ENCODE measurements around the gene RAB6A. TPM values are rescaled to one million over a fixed set of nuclear protein-coding genes. Genes with fewer than 3 reads are reported as not detected.

RAB6A gene
- total RNA-seq, 4 donors from 2014 or later, result 49.0 to 232 (median 206) TPM

DNA sequence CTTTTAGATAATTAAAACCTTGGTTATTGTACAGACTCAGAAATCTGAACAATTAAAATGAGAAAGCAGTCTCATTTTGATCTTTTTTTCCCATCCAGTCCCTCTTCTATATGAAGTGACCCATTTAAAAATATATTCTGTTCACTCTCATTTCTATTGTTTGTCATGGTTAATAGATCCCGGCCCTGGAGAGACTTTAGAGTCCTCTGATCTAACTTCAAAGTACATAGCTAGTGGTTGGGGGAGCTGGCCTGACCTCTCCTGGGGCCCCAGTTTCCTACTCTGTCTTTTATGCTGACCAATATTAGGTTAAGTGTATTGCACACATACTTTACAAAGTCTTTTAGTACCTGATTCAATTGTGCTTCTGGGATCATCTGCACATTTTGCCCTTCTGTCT, 40.3 kb upstream of the RAB6A start:
- intact Hi-C loops (cut with DNase I; ENCODE audit: low total_unique reads) (no loop called here), in situ Hi-C loops (cut with MboI; ENCODE audit: low pct_ligation_motif_present in 1 of 4, low pct_unique_long_range_greater_than_20kb in 1 of 4, low sequenced_read_pairs in 3 of 4) (no loop called here)
- H3K4me1 ChIP-seq, result no peaks in the 10 kb centered on the region
- no peak overlapping the region for H3K4me3 ChIP-seq
- no peaks in the 10 kb centered on the region for H3K9me3 ChIP-seq
- no peaks in the 10 kb centered on the region for H3K27me3 ChIP-seq
- H3K36me3 ChIP-seq, result peaks cover 0 to 3% (median 0%) of the 10 kb centered on the region in 4 donors
- TF ChIP-seq POLR2A (IDR thresholded peaks at IDR 0.05) (no peak), EP300 (IDR thresholded peaks at IDR 0.05; ENCODE audit: low read depth) (no peak)
- TF ChIP-seq, protein P1, sequence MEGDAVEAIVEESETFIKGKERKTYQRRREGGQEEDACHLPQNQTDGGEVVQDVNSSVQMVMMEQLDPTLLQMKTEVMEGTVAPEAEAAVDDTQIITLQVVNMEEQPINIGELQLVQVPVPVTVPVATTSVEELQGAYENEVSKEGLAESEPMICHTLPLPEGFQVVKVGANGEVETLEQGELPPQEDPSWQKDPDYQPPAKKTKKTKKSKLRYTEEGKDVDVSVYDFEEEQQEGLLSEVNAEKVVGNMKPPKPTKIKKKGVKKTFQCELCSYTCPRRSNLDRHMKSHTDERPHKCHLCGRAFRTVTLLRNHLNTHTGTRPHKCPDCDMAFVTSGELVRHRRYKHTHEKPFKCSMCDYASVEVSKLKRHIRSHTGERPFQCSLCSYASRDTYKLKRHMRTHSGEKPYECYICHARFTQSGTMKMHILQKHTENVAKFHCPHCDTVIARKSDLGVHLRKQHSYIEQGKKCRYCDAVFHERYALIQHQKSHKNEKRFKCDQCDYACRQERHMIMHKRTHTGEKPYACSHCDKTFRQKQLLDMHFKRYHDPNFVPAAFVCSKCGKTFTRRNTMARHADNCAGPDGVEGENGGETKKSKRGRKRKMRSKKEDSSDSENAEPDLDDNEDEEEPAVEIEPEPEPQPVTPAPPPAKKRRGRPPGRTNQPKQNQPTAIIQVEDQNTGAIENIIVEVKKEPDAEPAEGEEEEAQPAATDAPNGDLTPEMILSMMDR (IDR thresholded peaks at IDR 0.05), result no peak
- no peak for DNase-seq
- 62 to 67% methylated on average over 1 of the region's 1 CpG for WGBS, 2 donors (ENCODE audit: low coverage in 1 of 2)
- H3K27ac ChIP-seq, result no peak overlapping the region

DNA sequence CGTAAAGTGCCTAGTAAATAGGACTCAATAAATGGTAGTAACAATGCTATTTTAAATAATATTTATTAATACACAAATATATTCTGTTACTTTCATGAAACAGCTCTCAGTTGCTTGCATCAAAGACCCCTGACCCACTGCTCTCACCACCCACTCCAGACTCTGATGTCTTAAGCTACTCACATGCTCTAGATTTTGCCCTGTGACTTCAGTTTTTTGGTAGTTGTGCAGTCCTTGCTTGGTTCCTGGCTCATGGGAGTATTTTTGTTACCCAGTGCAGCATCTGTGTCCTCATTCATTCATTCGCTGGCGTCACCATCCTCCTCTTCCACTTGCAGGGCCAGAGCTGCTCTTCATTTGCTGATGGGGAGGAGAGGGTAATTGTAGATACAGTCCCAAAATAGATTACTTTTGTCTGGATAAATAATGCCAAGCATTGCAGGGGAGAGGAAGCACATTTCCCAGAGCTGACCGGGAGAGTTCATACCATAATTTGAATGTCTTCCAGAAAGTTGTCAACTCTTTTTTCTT, 39.5 kb upstream of the RAB6A start:
- H3K27me3 ChIP-seq, result no peaks in the 10 kb centered on the region
- no peak overlapping the region for H3K27ac ChIP-seq
- intact Hi-C loops (cut with DNase I; ENCODE audit: low total_unique reads) (no loop called here), in situ Hi-C loops (cut with MboI; ENCODE audit: low pct_ligation_motif_present in 1 of 4, low pct_unique_long_range_greater_than_20kb in 1 of 4, low sequenced_read_pairs in 3 of 4) (no loop called here)
- peaks cover 0 to 3% (median 0%) of the 10 kb centered on the region in 4 donors for H3K36me3 ChIP-seq
- H3K4me1 ChIP-seq, result no peaks in the 10 kb centered on the region
- H3K4me3 ChIP-seq, result no peak overlapping the region
- no peak for DNase-seq
- WGBS, 2 donors (ENCODE audit: low coverage in 1 of 2), result 91 to 92% methylated on average over 2 to 4 of the region's 4 CpGs
- H3K9me3 ChIP-seq, result no peaks in the 10 kb centered on the region
- no peak for TF ChIP-seq EP300 (IDR thresholded peaks at IDR 0.05; ENCODE audit: low read depth)
- TF ChIP-seq POLR2A (IDR thresholded peaks at IDR 0.05), result no peak
- TF ChIP-seq, protein P1 (IDR thresholded peaks at IDR 0.05), result no peak
- TF ChIP-seq POLR2AphosphoS5 (IDR thresholded peaks at IDR 0.05), result no peak

DNA sequence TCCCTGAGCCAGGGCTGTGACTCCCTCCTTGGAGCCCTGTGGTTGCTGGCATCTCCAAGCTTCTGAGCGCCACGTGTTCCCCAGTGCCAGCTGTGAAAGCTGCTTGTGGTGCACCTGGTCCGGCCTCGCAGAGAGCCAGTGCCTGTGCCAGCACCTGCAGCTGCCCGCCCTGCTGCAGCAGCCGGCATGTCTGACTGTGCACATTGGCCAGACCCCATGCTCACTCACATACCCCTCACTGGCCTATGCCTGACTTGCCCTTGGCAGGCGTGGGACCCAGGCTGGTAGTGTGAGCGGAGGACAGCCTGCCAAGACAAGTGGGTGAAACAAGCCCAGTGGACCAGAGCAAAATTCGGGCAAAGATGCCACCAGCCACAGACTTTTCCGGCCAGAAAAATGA, 36.6 kb upstream of the RAB6A start:
- in situ Hi-C loops (cut with MboI; ENCODE audit: low pct_ligation_motif_present in 1 of 4, low pct_unique_long_range_greater_than_20kb in 1 of 4, low sequenced_read_pairs in 3 of 4), result no loop called here

DNA sequence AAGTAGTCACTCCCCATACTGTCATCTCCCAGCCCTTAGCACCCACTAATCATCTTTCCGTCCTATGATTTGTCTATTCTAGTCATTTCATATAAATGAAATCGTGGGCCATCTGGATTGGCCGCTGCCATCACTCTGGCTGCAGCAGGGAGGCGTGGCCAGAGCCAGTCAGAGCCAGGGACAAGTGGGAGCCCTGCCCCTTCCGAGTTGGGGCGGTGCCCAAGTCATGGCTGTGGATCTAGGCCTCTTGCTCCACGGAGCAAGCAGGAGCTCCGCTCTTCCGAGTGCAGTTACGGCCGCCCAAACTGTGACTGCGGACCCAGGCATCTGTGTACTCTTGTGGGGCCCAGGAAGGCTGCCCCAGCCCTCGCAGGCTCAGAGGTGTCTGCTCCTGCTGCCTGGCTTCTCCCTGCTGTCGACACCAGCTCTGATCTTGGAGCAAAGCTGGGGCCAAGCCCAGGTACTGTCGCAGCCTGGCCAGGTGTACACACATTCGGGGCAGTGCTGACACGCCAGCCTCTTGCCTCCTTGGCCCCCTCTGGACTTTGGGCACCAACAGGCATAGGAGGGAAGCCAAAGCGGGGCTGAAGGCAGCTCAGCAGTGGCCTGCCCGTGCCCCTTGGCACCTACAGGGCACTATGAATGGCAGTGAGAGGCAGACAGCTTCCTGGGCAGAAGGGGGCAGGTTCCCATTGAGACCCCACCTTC, 35.2 kb upstream of the RAB6A start:
- H3K4me3 ChIP-seq, result no peak overlapping the region
- in situ Hi-C loops (cut with MboI; ENCODE audit: low pct_ligation_motif_present in 1 of 4, low pct_unique_long_range_greater_than_20kb in 1 of 4, low sequenced_read_pairs in 3 of 4), result no loop called here
- no peaks in the 10 kb centered on the region for H3K27me3 ChIP-seq
- TF ChIP-seq, protein P1 (IDR thresholded peaks at IDR 0.05), result no peak
- no peak for TF ChIP-seq EP300 (IDR thresholded peaks at IDR 0.05; ENCODE audit: low read depth)
- no peak for TF ChIP-seq POLR2AphosphoS5 (IDR thresholded peaks at IDR 0.05)
- TF ChIP-seq POLR2A (IDR thresholded peaks at IDR 0.05), result no peak
- intact Hi-C loops (cut with DNase I; ENCODE audit: low total_unique reads), result no loop called here
- DNase-seq, result no peak
- no peaks in the 10 kb centered on the region for H3K4me1 ChIP-seq
- 91% methylated on average over 19 of the region's 19 CpGs; no CpG with 5 or more reads in 1 of the 2 donors for WGBS, 2 donors (ENCODE audit: low coverage in 1 of 2)
- H3K9me3 ChIP-seq, result no peaks in the 10 kb centered on the region
- no peak overlapping the region for H3K27ac ChIP-seq
- H3K36me3 ChIP-seq, result peaks cover 0 to 3% (median 0%) of the 10 kb centered on the region in 4 donors

More for the DNA sequence above, 36.6 kb upstream of the RAB6A start:
- Histone ChIP-seq H3K4me1 (no peaks in the 10 kb centered on the region), H3K36me3 (peaks cover 0 to 3% (median 0%) of the 10 kb centered on the region in 4 donors), H3K9me3 (no peaks in the 10 kb centered on the region), H3K27me3 (no peaks in the 10 kb centered on the region), H3K4me3 (no peak overlapping the region), H3K27ac (no peak overlapping the region)
- WGBS, 2 donors (ENCODE audit: low coverage in 1 of 2), result 91% methylated on average over 4 of the region's 10 CpGs; no CpG with 5 or more reads in 1 of the 2 donors
- DNase-seq, result no peak
- intact Hi-C loops (cut with DNase I; ENCODE audit: low total_unique reads), result no loop called here
- TF ChIP-seq, protein P1 (IDR thresholded peaks at IDR 0.05), result no peak
- TF ChIP-seq POLR2AphosphoS5 (IDR thresholded peaks at IDR 0.05), result no peak
- TF ChIP-seq POLR2A (IDR thresholded peaks at IDR 0.05), result no peak
- TF ChIP-seq EP300 (IDR thresholded peaks at IDR 0.05; ENCODE audit: low read depth), result no peak
